Liver (tissue), 3 donors: ENCODE measurements around the gene SLC34A2.

ENCODE experiments used
- ATF3 ChIP-seq: IDR thresholded peaks from 2 replicates; pipeline ENCODE4 v1.6.1; 2016; ENCODE audit warnings: antibody characterized with exemption
- CTCF ChIP-seq: fragments of 150-350 bp; IDR thresholded peaks from 2 replicates; pipeline ENCODE4 v1.5.1; 2017; ENCODE audit warnings: improper control_type of control experiment, low read depth, low read length; ENCODE audit not compliant: missing input control
- EGR1 ChIP-seq, 2 donors: IDR thresholded peaks; 2 replicates each; pipeline ENCODE4 v1.6.1; 2016 to 2018; ENCODE audit warnings: antibody characterized with exemption in 2 of 2, low read depth in 2 of 2
- FOXA1 ChIP-seq: IDR thresholded peaks from 2 replicates; pipeline ENCODE4 v1.6.1; 2016; ENCODE audit warnings: antibody characterized with exemption
- MAX ChIP-seq: IDR thresholded peaks from 2 replicates; pipeline ENCODE4 v1.6.1; 2016; ENCODE audit warnings: antibody characterized with exemption
- NR2F2 ChIP-seq: IDR thresholded peaks from 2 replicates; pipeline ENCODE4 v1.6.1; 2016; ENCODE audit warnings: antibody characterized with exemption
- RAD21 ChIP-seq, 2 donors: IDR thresholded peaks; 2 replicates each; pipeline ENCODE4 v1.6.1; 2016; ENCODE audit warnings: antibody characterized with exemption in 2 of 2, mild to moderate bottlenecking in 2 of 2
- RXRA ChIP-seq, 2 donors: IDR thresholded peaks; 2 replicates each; pipeline ENCODE4 v1.6.1; 2017 to 2018; ENCODE audit warnings: antibody characterized with exemption in 2 of 2, mild to moderate bottlenecking in 1 of 2
- SP1 ChIP-seq: IDR thresholded peaks from 2 replicates; pipeline ENCODE4 v1.6.1; 2018; ENCODE audit warnings: antibody characterized with exemption, mild to moderate bottlenecking
- YY1 ChIP-seq: IDR thresholded peaks from 2 replicates; pipeline ENCODE4 v1.6.1; 2016; ENCODE audit warnings: antibody characterized with exemption, mild to moderate bottlenecking
- donor health status: healthy.
- donor health status: healthy.

- TF ChIP-seq FOXA1 (no peak), ATF3 (no peak), CTCF (no peak), SP1 (no peak), EGR1 (IDR thresholded peaks at IDR 0.05; ENCODE audit: low read depth in 2 of 2) (no peak), NR2F2 (no peak), YY1 (no peak), MAX (no peak), RXRA (IDR thresholded peaks at IDR 0.05) (no peak), RAD21 (IDR thresholded peaks at IDR 0.05) (no peak)
These were observed 21.5 kb downstream of the SLC34A2 start for GRCh38 chr4:25677157-25677556.
